ENCODE measurements around the gene TSSC4. TPM values are rescaled to one million over a fixed set of nuclear protein-coding genes. Genes with fewer than 3 reads are reported as not detected.

The TSSC4 gene
- total RNA-seq, 1 donor from 2014 or later, result 40.6 TPM

- H3K27me3 ChIP-seq, result no peaks in the 10 kb centered on the region
- DNase-seq (no peak), ATAC-seq (no peak)
- H3K4me1 ChIP-seq, result peaks cover 4% of the 10 kb centered on the region
- H3K4me3 ChIP-seq, result no peak overlapping the region
- intact Hi-C loops (cut with DNase I), result no loop called here
- H3K27ac ChIP-seq, result no peak overlapping the region
- TF ChIP-seq CTCF (IDR thresholded peaks at IDR 0.05), result no peak
- H3K36me3 ChIP-seq, result no peaks in the 10 kb centered on the region
- no peaks in the 10 kb centered on the region for H3K9me3 ChIP-seq
These were observed 25.0 kb downstream of the TSSC4 start for GRCh38 chr11:2425506-2425905.

GRCh38 chr11:2426221-2426620, 25.7 kb downstream of the TSSC4 start:
- H3K27me3 ChIP-seq, result no peaks in the 10 kb centered on the region
- intact Hi-C loops (cut with DNase I), result no loop called here
- no peaks in the 10 kb centered on the region for H3K36me3 ChIP-seq
- H3K4me1 ChIP-seq, result no peaks in the 10 kb centered on the region
- no peak overlapping the region for H3K4me3 ChIP-seq
- ATAC-seq (no peak), DNase-seq (no peak)
- H3K9me3 ChIP-seq, result no peaks in the 10 kb centered on the region
- H3K27ac ChIP-seq, result no peak overlapping the region
- TF ChIP-seq CTCF (IDR thresholded peaks at IDR 0.05), result no peak

- Histone ChIP-seq H3K9me3 (no peaks in the 10 kb centered on the region), H3K36me3 (no peaks in the 10 kb centered on the region), H3K27ac (no peak overlapping the region), H3K4me1 (no peaks in the 10 kb centered on the region), H3K27me3 (no peaks in the 10 kb centered on the region), H3K4me3 (no peak overlapping the region)
- ATAC-seq (peak; percentile 65), DNase-seq (peak; percentile 78)
- intact Hi-C loops (cut with DNase I), result no loop called here
- no peak for TF ChIP-seq CTCF (IDR thresholded peaks at IDR 0.05)
These were observed 26.4 kb downstream of the TSSC4 start for GRCh38 chr11:2426826-2427521.

DNA sequence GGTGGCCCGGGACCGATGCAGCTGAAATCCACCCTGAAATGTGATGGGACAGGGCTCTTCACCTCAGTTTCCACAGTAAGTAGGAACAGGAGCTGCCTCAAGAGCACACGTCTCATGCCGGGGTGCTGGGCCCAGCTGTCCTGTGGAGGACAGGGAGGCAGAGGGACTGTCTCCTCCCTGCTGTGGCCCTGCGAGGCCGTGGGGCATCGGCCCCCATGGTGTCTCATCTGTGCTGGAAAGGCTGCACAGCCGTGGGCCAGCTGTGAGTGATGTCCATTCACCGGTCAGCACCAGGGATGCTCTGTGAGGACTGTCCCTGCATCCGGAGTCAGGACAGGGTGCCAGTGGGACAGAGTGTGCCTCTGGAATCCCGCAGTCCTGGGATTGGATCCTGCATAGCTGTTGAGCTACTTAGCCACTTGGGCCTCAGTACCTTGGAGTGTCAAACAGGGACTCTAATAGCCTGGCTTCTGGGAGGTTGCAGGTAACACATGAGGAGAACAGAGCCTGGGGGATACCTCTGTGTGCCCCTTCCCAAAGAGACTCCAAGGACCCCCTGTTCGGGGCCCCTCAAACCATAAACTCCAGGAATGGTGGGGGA, 27.3 kb downstream of the TSSC4 start:
- TF ChIP-seq CTCF (IDR thresholded peaks at IDR 0.05), result no peak
- Histone ChIP-seq H3K9me3 (no peaks in the 10 kb centered on the region), H3K27me3 (no peaks in the 10 kb centered on the region), H3K4me3 (no peak overlapping the region), H3K27ac (no peak overlapping the region), H3K36me3 (no peaks in the 10 kb centered on the region), H3K4me1 (no peaks in the 10 kb centered on the region)
- DNase-seq (no peak), ATAC-seq (no peak)
- intact Hi-C loops (cut with DNase I), result loop anchor here (2.0 kb wide), 1 partner anchor 103 kb away; no protein-coding TSS in a partner anchor

GRCh38 chr11:2428322-2428795, 27.8 kb downstream of the TSSC4 start:
- no peaks in the 10 kb centered on the region for H3K27me3 ChIP-seq
- ATAC-seq, result peak; percentile 84
- no peak overlapping the region for H3K27ac ChIP-seq
- no peaks in the 10 kb centered on the region for H3K36me3 ChIP-seq
- DNase-seq, result peak; percentile 89
- TF ChIP-seq CTCF (IDR thresholded peaks at IDR 0.05), result peak; percentile 87
- H3K4me3 ChIP-seq, result no peak overlapping the region
- H3K9me3 ChIP-seq, result no peaks in the 10 kb centered on the region
- H3K4me1 ChIP-seq, result no peaks in the 10 kb centered on the region
- intact Hi-C loops (cut with DNase I), result loop anchor here (2.0 kb wide), 1 partner anchor 102 kb away; no protein-coding TSS in a partner anchor
